ENCODE results near the gene EPHB4. TPM values are rescaled to one million over a fixed set of nuclear protein-coding genes. Genes with fewer than 3 reads are reported as not detected.

Gene EPHB4
- total RNA-seq, 1 experiment from 2014 or later, result 192 TPM

DNA sequence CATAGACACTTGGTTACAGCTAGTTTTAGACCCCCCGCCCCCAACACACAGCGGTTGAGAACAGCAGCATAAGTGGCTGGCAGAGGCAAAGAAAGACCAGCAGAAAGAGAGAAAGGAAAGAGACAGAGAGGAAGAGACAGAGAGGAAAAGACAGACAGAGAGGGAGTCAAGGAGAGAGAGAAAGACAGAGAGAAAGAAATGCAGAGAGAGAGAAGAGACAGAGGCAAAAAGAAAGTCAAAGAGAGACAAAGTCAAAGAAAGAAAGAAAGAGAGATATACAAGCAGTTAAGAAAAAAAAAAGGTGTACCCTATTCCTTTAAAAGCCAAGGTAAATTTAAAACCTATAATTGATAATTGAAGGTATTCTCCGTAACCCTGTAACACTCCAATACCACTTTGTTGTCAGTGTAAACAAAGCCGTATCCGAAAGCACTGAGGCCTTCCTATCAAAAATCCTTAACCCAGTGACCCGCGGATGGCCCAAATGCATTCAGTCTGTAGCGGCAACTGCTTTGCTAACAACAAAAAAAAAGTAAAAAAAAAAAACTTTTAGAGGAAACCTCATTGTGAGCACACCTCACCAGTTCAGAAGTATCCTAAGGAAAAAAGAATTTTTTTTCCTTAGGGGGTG lies 13.3 kb upstream of the EPHB4 start:
- no peak for TF ChIP-seq TCF7L2 (IDR thresholded peaks at IDR 0.05; ENCODE audit: low read depth, low read length)
- TF ChIP-seq SIN3A (IDR thresholded peaks at IDR 0.05; ENCODE audit: borderline replicate concordance, insufficient read depth, low read depth, low read length), result no peak
- TF ChIP-seq, protein P1, sequence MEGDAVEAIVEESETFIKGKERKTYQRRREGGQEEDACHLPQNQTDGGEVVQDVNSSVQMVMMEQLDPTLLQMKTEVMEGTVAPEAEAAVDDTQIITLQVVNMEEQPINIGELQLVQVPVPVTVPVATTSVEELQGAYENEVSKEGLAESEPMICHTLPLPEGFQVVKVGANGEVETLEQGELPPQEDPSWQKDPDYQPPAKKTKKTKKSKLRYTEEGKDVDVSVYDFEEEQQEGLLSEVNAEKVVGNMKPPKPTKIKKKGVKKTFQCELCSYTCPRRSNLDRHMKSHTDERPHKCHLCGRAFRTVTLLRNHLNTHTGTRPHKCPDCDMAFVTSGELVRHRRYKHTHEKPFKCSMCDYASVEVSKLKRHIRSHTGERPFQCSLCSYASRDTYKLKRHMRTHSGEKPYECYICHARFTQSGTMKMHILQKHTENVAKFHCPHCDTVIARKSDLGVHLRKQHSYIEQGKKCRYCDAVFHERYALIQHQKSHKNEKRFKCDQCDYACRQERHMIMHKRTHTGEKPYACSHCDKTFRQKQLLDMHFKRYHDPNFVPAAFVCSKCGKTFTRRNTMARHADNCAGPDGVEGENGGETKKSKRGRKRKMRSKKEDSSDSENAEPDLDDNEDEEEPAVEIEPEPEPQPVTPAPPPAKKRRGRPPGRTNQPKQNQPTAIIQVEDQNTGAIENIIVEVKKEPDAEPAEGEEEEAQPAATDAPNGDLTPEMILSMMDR (IDR thresholded peaks at IDR 0.05), result no peak
- TF ChIP-seq POLR2AphosphoS5 (IDR thresholded peaks at IDR 0.05; ENCODE audit: low read depth, low read length), result no peak
- TF ChIP-seq, protein P2, sequence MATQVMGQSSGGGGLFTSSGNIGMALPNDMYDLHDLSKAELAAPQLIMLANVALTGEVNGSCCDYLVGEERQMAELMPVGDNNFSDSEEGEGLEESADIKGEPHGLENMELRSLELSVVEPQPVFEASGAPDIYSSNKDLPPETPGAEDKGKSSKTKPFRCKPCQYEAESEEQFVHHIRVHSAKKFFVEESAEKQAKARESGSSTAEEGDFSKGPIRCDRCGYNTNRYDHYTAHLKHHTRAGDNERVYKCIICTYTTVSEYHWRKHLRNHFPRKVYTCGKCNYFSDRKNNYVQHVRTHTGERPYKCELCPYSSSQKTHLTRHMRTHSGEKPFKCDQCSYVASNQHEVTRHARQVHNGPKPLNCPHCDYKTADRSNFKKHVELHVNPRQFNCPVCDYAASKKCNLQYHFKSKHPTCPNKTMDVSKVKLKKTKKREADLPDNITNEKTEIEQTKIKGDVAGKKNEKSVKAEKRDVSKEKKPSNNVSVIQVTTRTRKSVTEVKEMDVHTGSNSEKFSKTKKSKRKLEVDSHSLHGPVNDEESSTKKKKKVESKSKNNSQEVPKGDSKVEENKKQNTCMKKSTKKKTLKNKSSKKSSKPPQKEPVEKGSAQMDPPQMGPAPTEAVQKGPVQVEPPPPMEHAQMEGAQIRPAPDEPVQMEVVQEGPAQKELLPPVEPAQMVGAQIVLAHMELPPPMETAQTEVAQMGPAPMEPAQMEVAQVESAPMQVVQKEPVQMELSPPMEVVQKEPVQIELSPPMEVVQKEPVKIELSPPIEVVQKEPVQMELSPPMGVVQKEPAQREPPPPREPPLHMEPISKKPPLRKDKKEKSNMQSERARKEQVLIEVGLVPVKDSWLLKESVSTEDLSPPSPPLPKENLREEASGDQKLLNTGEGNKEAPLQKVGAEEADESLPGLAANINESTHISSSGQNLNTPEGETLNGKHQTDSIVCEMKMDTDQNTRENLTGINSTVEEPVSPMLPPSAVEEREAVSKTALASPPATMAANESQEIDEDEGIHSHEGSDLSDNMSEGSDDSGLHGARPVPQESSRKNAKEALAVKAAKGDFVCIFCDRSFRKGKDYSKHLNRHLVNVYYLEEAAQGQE (IDR thresholded peaks at IDR 0.05; ENCODE audit: insufficient read depth in 1 of 2, low read depth in 2 of 2, low read length in 1 of 2), result no peak
- Histone ChIP-seq H3K4me1 (ENCODE audit: control insufficient read depth, insufficient read depth, low read length) (peaks cover 9% of the 10 kb centered on the region), H3K9me3 (ENCODE audit: control insufficient read depth, insufficient read depth, low read depth, low read length) (no peaks in the 10 kb centered on the region), H3K27me3 (ENCODE audit: control insufficient read depth, insufficient read depth, low read length) (no peaks in the 10 kb centered on the region), H3K4me3 (ENCODE audit: low read depth in 2 of 2, low read length in 2 of 2) (no peak overlapping the region), H3K27ac (ENCODE audit: low read length) (0 out of 2 replicates have a peak overlapping the region, but pooled peaks have one; percentile 44), H3K36me3 (ENCODE audit: control insufficient read depth, insufficient read depth, low read length) (no peaks in the 10 kb centered on the region)
- ATAC-seq (no peak), DNase-seq (ENCODE audit: low read depth, low spot score) (no peak)
- ChIA-PET POLR2A (no interaction called here), CTCF (no interaction called here)
- intact Hi-C loops (cut with micrococcal nuclease; ENCODE audit: unreplicated experiment), result no loop called here
- BruUV-seq (replicated peaks), result no TSS peak
- in situ Hi-C loops (cut with HindIII; ENCODE audit: low pct_unique_long_range_greater_than_20kb, low sequenced_read_pairs), result loop anchor here (25.0 kb wide), 1 partner anchor 128 kb away; the partner anchor contains the start of genes EPO and POP7

DNA sequence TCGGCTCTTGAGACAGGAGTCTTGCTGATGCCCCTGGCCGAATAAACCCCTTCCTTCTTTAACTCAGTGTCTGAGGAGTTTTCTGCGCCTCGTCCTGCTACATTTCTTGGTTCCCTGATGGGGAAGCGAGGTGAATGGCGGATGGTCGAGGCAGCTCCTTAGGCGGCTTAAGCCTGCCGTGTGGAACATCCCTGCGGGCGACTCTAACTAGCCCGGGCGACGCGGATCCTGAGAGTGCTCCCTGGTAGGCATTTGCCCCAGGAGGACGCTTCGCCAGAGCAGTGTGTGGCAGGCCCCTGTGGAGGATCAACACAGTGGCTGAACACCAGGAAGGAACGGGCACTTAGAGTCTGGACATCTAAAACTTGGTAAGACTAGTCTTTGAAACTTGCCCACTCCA lies 12.0 kb upstream of the EPHB4 start:
- Histone ChIP-seq H3K36me3 (ENCODE audit: control insufficient read depth, insufficient read depth, low read length) (no peaks in the 10 kb centered on the region), H3K27ac (ENCODE audit: low read length) (no peak overlapping the region), H3K4me1 (ENCODE audit: control insufficient read depth, insufficient read depth, low read length) (peaks cover 10% of the 10 kb centered on the region), H3K4me3 (ENCODE audit: low read depth in 2 of 2, low read length in 2 of 2) (no peak overlapping the region), H3K27me3 (ENCODE audit: control insufficient read depth, insufficient read depth, low read length) (no peaks in the 10 kb centered on the region), H3K9me3 (ENCODE audit: control insufficient read depth, insufficient read depth, low read depth, low read length) (no peaks in the 10 kb centered on the region)
- in situ Hi-C loops (cut with HindIII; ENCODE audit: low pct_unique_long_range_greater_than_20kb, low sequenced_read_pairs) (loop anchor here (25.0 kb wide), 1 partner anchor 127 kb away; the partner anchor contains the start of genes EPO and POP7), intact Hi-C loops (cut with micrococcal nuclease; ENCODE audit: unreplicated experiment) (no loop called here)
- no peak for TF ChIP-seq POLR2AphosphoS5 (IDR thresholded peaks at IDR 0.05; ENCODE audit: low read depth, low read length)
- TF ChIP-seq, protein P1 (IDR thresholded peaks at IDR 0.05), result no peak
- TF ChIP-seq TCF7L2 (IDR thresholded peaks at IDR 0.05; ENCODE audit: low read depth, low read length), result no peak
- TF ChIP-seq SIN3A (IDR thresholded peaks at IDR 0.05; ENCODE audit: borderline replicate concordance, insufficient read depth, low read depth, low read length), result no peak
- TF ChIP-seq, protein P2 (IDR thresholded peaks at IDR 0.05; ENCODE audit: insufficient read depth in 1 of 2, low read depth in 2 of 2, low read length in 1 of 2), result no peak
- no peak for ATAC-seq
- CTCF ChIA-PET, result interaction anchor here (0.6 kb wide), 1 partner anchor 55 kb away, joined by 4 read pairs; no protein-coding TSS in a partner anchor
- no peak for DNase-seq (ENCODE audit: low read depth, low spot score)
- POLR2A ChIA-PET, result no interaction called here
- no TSS peak for BruUV-seq (replicated peaks)

All from Panc1 (cell line).